IMR-90 (cell line): ENCODE results near the gene RIMS4. TPM values are rescaled to one million over a fixed set of nuclear protein-coding genes. Genes with fewer than 3 reads are reported as not detected.

Experiments
- ATAC-seq: fragments of 200-7000 bp; cut with Tn5 transposase; 2 replicates; pipeline ENCODE4 v1.9.1; 2020; ENCODE audit warnings: low read depth, mild to moderate bottlenecking, moderate library complexity
- BruUV-seq: library from RNA; stranded (reverse); fragments of 400-500 nt; replicated peaks from 2 replicates; lab custom pipeline; 2021; lab: Mats Ljungman, UMichigan
- CTCF ChIA-PET: fragments of 300-600 bp; formaldehyde crosslinking; extraction: SDS; loops from one replicate; lab custom pipeline; 2021; ENCODE audit warnings: antibody characterized with exemption; lab: Yijun Ruan, JAX
- POLR2A ChIA-PET: fragments of 300-600 bp; sonication (Branson Sonifier 250); formaldehyde crosslinking; loops from one replicate; lab custom pipeline; 2022; ENCODE audit warnings: antibody characterized with exemption; ENCODE audit not compliant: unreplicated experiment; lab: Charles Lee
- DNase-seq: peaks from one replicate; pipeline ENCODE4 v3.0.0; 2013
- H2AFZ ChIP-seq: replicated peaks from 2 replicates; pipeline ENCODE3; 2013; ENCODE audit warnings: low read length, mild to moderate bottlenecking; ENCODE audit not compliant: poor library complexity
- H2AK5ac ChIP-seq: 2 replicates; pipeline ENCODE4 v1.6.1; 2013; ENCODE audit warnings: low read depth, low read length, inconsistent platforms
- H2AK9ac ChIP-seq: replicated peaks from 2 replicates; pipeline ENCODE3; 2013; ENCODE audit warnings: mild to moderate bottlenecking, low read depth, low read length, moderate library complexity; ENCODE audit not compliant: poor library complexity
- H2BK120ac ChIP-seq: 2 replicates; pipeline ENCODE4 v1.6.1; 2013; ENCODE audit warnings: low read depth, low read length, inconsistent platforms
- H2BK15ac ChIP-seq: 3 replicates; pipeline ENCODE4 v1.6.1; 2013; ENCODE audit warnings: low read depth, low read length, inconsistent platforms
- H2BK20ac ChIP-seq: 2 replicates; pipeline ENCODE4 v1.6.1; 2013; ENCODE audit warnings: low read depth, mild to moderate bottlenecking, inconsistent platforms, low read length, moderate library complexity
- H2BK5ac ChIP-seq: 2 replicates; pipeline ENCODE4 v1.6.1; 2013; ENCODE audit warnings: mild to moderate bottlenecking, low read depth, low read length, inconsistent platforms; ENCODE audit not compliant: poor library complexity, severe bottlenecking
- H3K14ac ChIP-seq: replicated peaks from 2 replicates; pipeline ENCODE4 v1.6.1; 2013; ENCODE audit warnings: low read depth, low read length, inconsistent platforms
- H3K18ac ChIP-seq: 2 replicates; pipeline ENCODE4 v1.6.1; 2013; ENCODE audit warnings: low read depth, low read length, control low read depth
- H3K23ac ChIP-seq: 2 replicates; pipeline ENCODE4 v1.6.1; 2013; ENCODE audit warnings: low read depth, low read length, inconsistent platforms
- H3K27ac ChIP-seq: 2 replicates; pipeline ENCODE4 v1.5.1; 2013; ENCODE audit warnings: mild to moderate bottlenecking, control low read depth, low read length; ENCODE audit not compliant: insufficient read depth
- H3K27me3 ChIP-seq: 2 replicates; pipeline ENCODE4 v1.6.1; 2013; ENCODE audit warnings: low read length; ENCODE audit not compliant: control insufficient read depth, insufficient read depth
- H3K36me3 ChIP-seq: 2 replicates; pipeline ENCODE4 v1.6.1; 2013; ENCODE audit warnings: low read length, mixed read lengths; ENCODE audit not compliant: control insufficient read depth, insufficient read depth
- H3K4ac ChIP-seq: 2 replicates; pipeline ENCODE4 v1.6.1; 2013; ENCODE audit warnings: low read depth, low read length, inconsistent platforms
- H3K4me1 ChIP-seq: 2 replicates; pipeline ENCODE4 v1.6.1; 2013; ENCODE audit warnings: low read length, mixed read lengths; ENCODE audit not compliant: control insufficient read depth, insufficient read depth
- H3K4me2 ChIP-seq: 2 replicates; pipeline ENCODE4 v1.6.1; 2013; ENCODE audit warnings: low read depth, mild to moderate bottlenecking, control low read depth, low read length, moderate library complexity
- H3K4me3 ChIP-seq: 2 replicates; pipeline ENCODE4 v1.5.1; 2013; ENCODE audit warnings: low read depth, mild to moderate bottlenecking, control low read depth, low read length, moderate library complexity; ENCODE audit not compliant: insufficient read depth
- H3K56ac ChIP-seq: 2 replicates; pipeline ENCODE4 v1.6.1; 2013; ENCODE audit warnings: low read length, inconsistent platforms; ENCODE audit not compliant: insufficient read depth; ENCODE audit errors: extremely low read depth
- H3K79me1 ChIP-seq, 2 experiments: 2 replicates each; pipeline ENCODE4 v1.6.1; 2013; ENCODE audit warnings: low read length in 2 of 2, inconsistent platforms in 1 of 2, low read depth in 1 of 2
- H3K9ac ChIP-seq: 2 replicates; pipeline ENCODE4 v1.6.1; 2013; ENCODE audit warnings: low read depth, low read length, control low read depth
- H3K9me1 ChIP-seq: 2 replicates; pipeline ENCODE4 v1.6.1; 2013; ENCODE audit warnings: low read length, inconsistent platforms; ENCODE audit not compliant: insufficient read depth
- H3K9me3 ChIP-seq: 2 replicates; pipeline ENCODE4 v1.6.1; 2013; ENCODE audit warnings: low read length; ENCODE audit not compliant: control insufficient read depth, insufficient read depth
- H4K20me1 ChIP-seq: 2 replicates; pipeline ENCODE4 v1.6.1; 2013; ENCODE audit warnings: low read length, inconsistent platforms; ENCODE audit not compliant: insufficient read depth
- H4K5ac ChIP-seq: 2 replicates; pipeline ENCODE4 v1.6.1; 2013; ENCODE audit warnings: mild to moderate bottlenecking, low read depth, low read length, control low read depth
- H4K8ac ChIP-seq, 2 experiments: 2 replicates each; pipeline ENCODE4 v1.6.1; 2013; ENCODE audit warnings: low read depth in 2 of 2, low read length in 2 of 2, control low read depth in 1 of 2, inconsistent platforms in 1 of 2
- H4K91ac ChIP-seq: 2 replicates; pipeline ENCODE4 v1.6.1; 2013; ENCODE audit warnings: low read depth, low read length, inconsistent platforms; ENCODE audit not compliant: insufficient read depth
- BHLHE40 ChIP-seq: fragments of 150-350 bp; IDR thresholded peaks from 2 replicates; pipeline ENCODE4 v1.6.1; 2016; ENCODE audit warnings: mild to moderate bottlenecking, low read depth, low read length
- CTCF ChIP-seq: conservative IDR thresholded peaks from 2 replicates; pipeline ENCODE4 v1.5.1; 2012; ENCODE audit warnings: mild to moderate bottlenecking, low read depth, low read length, improper control_type of control experiment
- RCOR1 ChIP-seq: IDR thresholded peaks from 2 replicates; pipeline ENCODE4 v1.6.1; 2012; ENCODE audit warnings: mild to moderate bottlenecking, low read length, improper control_type of control experiment; ENCODE audit not compliant: insufficient replicate concordance
- WGBS, 2 experiments: methylation state at CpG; one replicate each; pipeline versions ENCODE4 v1.1.5 to v1.1.7; 2013; ENCODE audit warnings: missing lambda C conversion rate in 2 of 2; ENCODE audit not compliant: insufficient read length in 1 of 2; ENCODE audit errors: extremely low coverage in 2 of 2; 5-methylcytosine and 5-hydroxymethylcytosine counted together
- dilution Hi-C: fragments of 300-500 bp; cut with HindIII; formaldehyde crosslinking; loops from one replicate; pipeline ENCODE4 v1.14.3; 2018; ENCODE audit warnings: low sequenced_read_pairs; ENCODE audit not compliant: unreplicated experiment
- in situ Hi-C: fragments of 300-500 bp; cut with MboI; formaldehyde crosslinking; loops from 3 replicates; pipeline ENCODE4 v1.14.3; 2019; ENCODE audit warnings: low sequenced_read_pairs, inconsistent platforms, mixed read lengths
- intact Hi-C: fragments of 100-400 bp; cut with micrococcal nuclease; formaldehyde crosslinking; loops from 2 replicates; pipeline ENCODE4 v1.10.0; 2022
- polyA plus RNA-seq, 3 experiments: library from polyadenylated mRNA; depleted of rRNA; stranded (reverse); fragments of >200 nt; gene quantifications; 2 replicates each; pipeline ENCODE4 v1.2.3, GENCODE V29; 2012; ENCODE audit warnings: low replicate concordance in 1 of 3
- total RNA-seq: library from RNA; depleted of rRNA; stranded (reverse); fragments of >200 nt; gene quantifications from 2 replicates; pipeline ENCODE4 v1.2.3, GENCODE V29; 2012

Gene RIMS4
- total and polyA plus RNA-seq, 2 of the 4 experiments (the other 2 are of a cell fraction): not detected

GRCh38 chr20:44780226-44780625 lies 30.1 kb downstream of the RIMS4 start:
- peak; percentile 55 for DNase-seq
- peak; percentile 85 for ATAC-seq

More at GRCh38 chr20:44780226-44780625, 30.1 kb downstream of the RIMS4 start:
- H3K9ac ChIP-seq: no peak overlapping the region
- no peak overlapping the region for H3K23ac ChIP-seq
- H4K91ac ChIP-seq: no peak overlapping the region
- TF ChIP-seq RCOR1 (peak; percentile 23), BHLHE40 (no peak), CTCF (no peak)
- H3K4me1 ChIP-seq: no peaks in the 10 kb centered on the region
- no peak overlapping the region for H3K27ac ChIP-seq
- no peak overlapping the region for H3K14ac ChIP-seq
- no peak overlapping the region for H3K4me3 ChIP-seq
- ChIA-PET POLR2A (no interaction called here), CTCF (interaction anchor here (1.0 kb wide), 1 partner anchor 32 kb away, joined by 3 read pairs; no protein-coding TSS in a partner anchor)
- H3K9me3 ChIP-seq: no peaks in the 10 kb centered on the region
- no peaks in the 10 kb centered on the region; the same call in none of the 2 replicates for H3K27me3 ChIP-seq
- no peak overlapping the region for H2BK20ac ChIP-seq
- no peak overlapping the region for H4K5ac ChIP-seq
- H3K18ac ChIP-seq: no peak overlapping the region
- dilution Hi-C loops (no loop called here), intact Hi-C loops (no loop called here), in situ Hi-C loops (no loop called here)
- BruUV-seq: no TSS peak
- H2BK5ac ChIP-seq: no peak overlapping the region
- H4K20me1 ChIP-seq: no peaks in the 10 kb centered on the region
- H3K9me1 ChIP-seq: no peaks in the 10 kb centered on the region; the same call in 1 of the 2 replicates
- no peak overlapping the region for H2AFZ ChIP-seq
- H2AK5ac ChIP-seq: no peak overlapping the region
- H4K8ac ChIP-seq: no peak overlapping the region
- H3K36me3 ChIP-seq: no peaks in the 10 kb centered on the region
- H3K4me2 ChIP-seq: no peak overlapping the region
- 0% methylated on average over 1 of the region's 5 CpGs; no CpG with 5 or more reads in 1 of the 2 experiments for WGBS, 2 experiments
- H3K56ac ChIP-seq: no peak overlapping the region
- H3K79me1 ChIP-seq: no peaks in the 10 kb centered on the region
- no peak overlapping the region for H2BK120ac ChIP-seq
- H3K4ac ChIP-seq: no peak overlapping the region
- no peak overlapping the region for H2AK9ac ChIP-seq
- H2BK15ac ChIP-seq: no peak overlapping the region
